MCF 10A (cell line): ENCODE measurements around the gene ERI2. TPM values are rescaled to one million over a fixed set of nuclear protein-coding genes. Genes with fewer than 3 reads are reported as not detected.

ENCODE experiments used
- BruUV-seq: library from RNA; stranded (reverse); fragments of 400-500 nt; replicated peaks from 2 replicates; lab custom pipeline; 2021; lab: Mats Ljungman, UMichigan
- CTCF ChIA-PET: fragments of 300-600 bp; sonication (Branson Sonifier 250); formaldehyde crosslinking; extraction: SDS; loops from one replicate; lab custom pipeline; 2021; ENCODE audit warnings: antibody characterized with exemption, inconsistent platforms; lab: Yijun Ruan, JAX
- POLR2A ChIA-PET: fragments of 300-600, 350-650 bp; sonication (Branson Sonifier 250); formaldehyde crosslinking; extraction: SDS; loops from one replicate; lab custom pipeline; 2020; ENCODE audit warnings: antibody characterized with exemption, inconsistent platforms; lab: Yijun Ruan, JAX
- DNase-seq: peaks from one replicate; pipeline ENCODE4 v3.0.0-alpha.2; 2018; ENCODE audit not compliant: unreplicated experiment
- H3K27ac Mint-ChIP-seq: one replicate; pipeline ENCODE4 v1.8.0; 2022; ENCODE audit warnings: mild to moderate bottlenecking, low read depth, mixed read lengths; ENCODE audit not compliant: unreplicated experiment
- H3K27me3 Mint-ChIP-seq: one replicate; pipeline ENCODE4 v1.8.0; 2022; ENCODE audit warnings: mixed read lengths; ENCODE audit not compliant: insufficient read depth, unreplicated experiment
- H3K36me3 Mint-ChIP-seq: one replicate; pipeline ENCODE4 v1.8.0; 2022; ENCODE audit warnings: mild to moderate bottlenecking, moderate library complexity, mixed read lengths; ENCODE audit not compliant: insufficient read depth, unreplicated experiment
- H3K4me1 Mint-ChIP-seq: one replicate; pipeline ENCODE4 v1.8.0; 2022; ENCODE audit warnings: mixed read lengths; ENCODE audit not compliant: insufficient read depth, unreplicated experiment
- H3K4me3 Mint-ChIP-seq: one replicate; pipeline ENCODE4 v1.8.0; 2022; ENCODE audit warnings: mild to moderate bottlenecking, moderate library complexity, mixed read lengths; ENCODE audit not compliant: unreplicated experiment
- H3K9me3 Mint-ChIP-seq: one replicate; pipeline ENCODE4 v1.8.0; 2022; ENCODE audit warnings: mixed read lengths; ENCODE audit not compliant: unreplicated experiment
- intact Hi-C: fragments of 100-400 bp; cut with micrococcal nuclease; formaldehyde crosslinking; loops from 2 replicates; pipeline ENCODE4 v1.14.1; 2022
- total RNA-seq: library from RNA; stranded (reverse); gene quantifications from 2 replicates; pipeline ENCODE4 v1.2.3, GENCODE V29; 2022
- TF ChIP-seq, protein P1 (sequence below): fragments of 200-600 bp; IDR thresholded peaks from one replicate; pipeline ENCODE4 v1.8.0; 2022; ENCODE audit warnings: antibody characterized with exemption, mild to moderate bottlenecking; ENCODE audit not compliant: unreplicated experiment

Gene ERI2
- total RNA-seq, 1 experiment from 2014 or later = 26.8 TPM

DNA sequence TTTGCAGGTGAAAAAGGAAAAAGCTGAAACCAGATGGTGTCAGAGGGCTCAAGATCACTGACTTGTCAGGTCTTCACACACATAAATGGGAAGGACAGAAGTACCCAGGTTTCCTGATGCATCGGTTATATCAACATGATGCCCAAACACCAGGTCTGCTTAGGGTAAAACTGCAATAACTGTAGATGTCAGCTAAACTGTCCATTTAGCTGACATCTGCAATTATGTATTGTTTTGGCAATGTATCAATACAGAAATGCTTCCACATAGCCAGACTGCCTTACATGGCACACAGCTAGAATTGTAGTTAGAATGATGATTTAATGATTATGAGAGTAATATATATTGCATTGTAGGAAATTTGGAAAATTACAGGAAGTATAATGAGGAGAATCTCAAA lies 37.5 kb downstream of the ERI2 start:
- ChIA-PET POLR2A (interaction anchor here (0.9 kb wide), 1 partner anchor 27 kb away, joined by 3 read pairs; the partner anchor contains the start of gene THUMPD1), CTCF (no interaction called here)
- TF ChIP-seq, protein P1, sequence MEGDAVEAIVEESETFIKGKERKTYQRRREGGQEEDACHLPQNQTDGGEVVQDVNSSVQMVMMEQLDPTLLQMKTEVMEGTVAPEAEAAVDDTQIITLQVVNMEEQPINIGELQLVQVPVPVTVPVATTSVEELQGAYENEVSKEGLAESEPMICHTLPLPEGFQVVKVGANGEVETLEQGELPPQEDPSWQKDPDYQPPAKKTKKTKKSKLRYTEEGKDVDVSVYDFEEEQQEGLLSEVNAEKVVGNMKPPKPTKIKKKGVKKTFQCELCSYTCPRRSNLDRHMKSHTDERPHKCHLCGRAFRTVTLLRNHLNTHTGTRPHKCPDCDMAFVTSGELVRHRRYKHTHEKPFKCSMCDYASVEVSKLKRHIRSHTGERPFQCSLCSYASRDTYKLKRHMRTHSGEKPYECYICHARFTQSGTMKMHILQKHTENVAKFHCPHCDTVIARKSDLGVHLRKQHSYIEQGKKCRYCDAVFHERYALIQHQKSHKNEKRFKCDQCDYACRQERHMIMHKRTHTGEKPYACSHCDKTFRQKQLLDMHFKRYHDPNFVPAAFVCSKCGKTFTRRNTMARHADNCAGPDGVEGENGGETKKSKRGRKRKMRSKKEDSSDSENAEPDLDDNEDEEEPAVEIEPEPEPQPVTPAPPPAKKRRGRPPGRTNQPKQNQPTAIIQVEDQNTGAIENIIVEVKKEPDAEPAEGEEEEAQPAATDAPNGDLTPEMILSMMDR = no peak
- no TSS peak for BruUV-seq
- no peak overlapping the region for H3K4me3 Mint-ChIP-seq
- H3K9me3 Mint-ChIP-seq = peaks cover 8% of the 10 kb centered on the region
- H3K4me1 Mint-ChIP-seq = peaks cover 2% of the 10 kb centered on the region
- intact Hi-C loops = no loop called here
- no peaks in the 10 kb centered on the region for H3K27me3 Mint-ChIP-seq
- no peak overlapping the region for H3K27ac Mint-ChIP-seq
- H3K36me3 Mint-ChIP-seq = no peaks in the 10 kb centered on the region
- no peak for DNase-seq

DNA sequence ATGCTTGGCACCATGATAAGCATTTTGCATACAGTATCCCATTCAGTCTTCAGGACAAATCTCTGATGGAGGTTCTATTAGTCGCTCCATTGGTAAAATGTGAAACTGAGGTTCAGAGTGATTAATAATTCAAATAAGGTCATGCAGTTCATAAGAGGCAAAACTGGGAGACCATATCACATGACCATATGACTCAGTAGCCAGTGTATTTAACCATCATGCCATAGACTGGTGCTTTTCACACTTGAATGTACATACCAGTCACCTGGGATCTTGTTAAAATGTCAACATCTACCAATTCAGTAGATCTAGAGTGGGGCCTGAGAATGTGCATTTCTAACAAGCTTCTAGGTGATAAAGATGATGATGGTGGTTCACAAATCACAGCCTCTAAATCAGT lies 38.2 kb downstream of the ERI2 start:
- no peak for DNase-seq
- H3K27me3 Mint-ChIP-seq = no peaks in the 10 kb centered on the region
- CTCF ChIA-PET = interaction anchor here (0.7 kb wide), 1 partner anchor 139 kb away, joined by 5 read pairs; no protein-coding TSS in a partner anchor

DNA sequence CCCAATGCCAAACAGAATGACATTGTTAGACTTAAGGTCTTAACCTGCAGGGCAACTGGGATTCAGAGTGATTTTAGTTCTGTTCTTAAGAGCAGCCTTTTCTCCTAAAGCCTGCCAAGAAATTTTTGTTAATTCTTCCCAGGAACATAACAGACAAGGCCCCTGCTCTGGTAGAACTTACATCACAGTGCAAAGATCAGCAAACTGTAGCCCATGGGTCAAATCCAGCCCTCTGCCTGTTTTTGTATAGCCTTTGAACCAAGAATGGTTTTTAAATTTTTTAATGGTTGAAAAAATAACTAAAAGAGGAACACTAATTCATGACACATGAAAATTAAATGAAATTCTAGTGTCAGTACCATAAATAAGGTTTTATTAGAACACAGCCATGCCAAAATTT lies 38.7 kb downstream of the ERI2 start:
- CTCF ChIA-PET = interaction anchor here (0.7 kb wide), 1 partner anchor 139 kb away, joined by 5 read pairs; no protein-coding TSS in a partner anchor

More for the DNA sequence above, 38.2 kb downstream of the ERI2 start:
- TF ChIP-seq, protein P1 = no peak
- Mint-ChIP-seq H3K4me1 (peaks cover 9% of the 10 kb centered on the region), H3K4me3 (no peak overlapping the region), H3K9me3 (peaks cover 3% of the 10 kb centered on the region), H3K36me3 (no peaks in the 10 kb centered on the region), H3K27ac (no peak overlapping the region)
- no TSS peak for BruUV-seq
- intact Hi-C loops = no loop called here
- POLR2A ChIA-PET = no interaction called here

GRCh38 chr16:20766294-20766693 lies 40.0 kb downstream of the ERI2 start:
- intact Hi-C loops = no loop called here
- POLR2A ChIA-PET = no interaction called here

More for the DNA sequence above, 38.7 kb downstream of the ERI2 start:
- DNase-seq = no peak
- BruUV-seq = no TSS peak
- POLR2A ChIA-PET = no interaction called here
- Mint-ChIP-seq H3K4me3 (no peak overlapping the region), H3K27ac (no peak overlapping the region), H3K36me3 (no peaks in the 10 kb centered on the region), H3K4me1 (peaks cover 12% of the 10 kb centered on the region), H3K9me3 (no peaks in the 10 kb centered on the region), H3K27me3 (no peaks in the 10 kb centered on the region)
- intact Hi-C loops = no loop called here
- TF ChIP-seq, protein P1 = no peak

More at GRCh38 chr16:20766294-20766693, 40.0 kb downstream of the ERI2 start:
- no TSS peak for BruUV-seq
- Mint-ChIP-seq H3K4me1 (peaks cover 12% of the 10 kb centered on the region), H3K4me3 (no peak overlapping the region), H3K36me3 (no peaks in the 10 kb centered on the region), H3K27me3 (no peaks in the 10 kb centered on the region), H3K27ac (no peak overlapping the region), H3K9me3 (no peaks in the 10 kb centered on the region)
- DNase-seq = no peak
- TF ChIP-seq, protein P1 = no peak
- CTCF ChIA-PET = interaction anchor here (0.6 kb wide), 2 partner anchors 25 to 576 kb away, joined by 3 to 4 read pairs; no protein-coding TSS in a partner anchor
